GM12878 (cell line): Measurements from ENCODE around the gene RNU6-9. TPM values are rescaled to one million over a fixed set of nuclear protein-coding genes. Genes with fewer than 3 reads are reported as not detected.

ENCODE experiments used
- ATAC-seq: fragments of 200-7000 bp; cut with Tn5 transposase; 3 replicates; pipeline ENCODE4 v1.9.1; 2020; ENCODE audit warnings: mild to moderate bottlenecking, moderate library complexity
- BruUV-seq: library from RNA; stranded (reverse); fragments of 400-500 nt; replicated peaks from 2 replicates; lab custom pipeline; 2021; lab: Mats Ljungman, UMichigan
- CTCF ChIA-PET: fragments of 300-600 bp; sonication (Branson Sonifier 250); formaldehyde crosslinking; extraction: SDS; loops from one replicate; lab custom pipeline; 2021; ENCODE audit warnings: inconsistent platforms; lab: Yijun Ruan, JAX
- POLR2A ChIA-PET: fragments of 350-600 bp; formaldehyde crosslinking; extraction: SDS; loops from one replicate; lab custom pipeline; 2021; ENCODE audit warnings: inconsistent platforms; lab: Charles Lee
- RAD21 ChIA-PET: fragments of 300-600 bp; sonication (Branson Sonifier 250); formaldehyde crosslinking; loops from one replicate; lab custom pipeline; 2023; ENCODE audit warnings: antibody characterized with exemption; ENCODE audit not compliant: unreplicated experiment; lab: Charles Lee
- SMC1A ChIA-PET: fragments of 300-600 bp; sonication (Branson Sonifier 250); formaldehyde crosslinking; loops from one replicate; lab custom pipeline; 2023; ENCODE audit not compliant: unreplicated experiment, uncharacterized antibody; lab: Charles Lee
- DNase-seq: peaks from one replicate; pipeline ENCODE4 v3.0.0-alpha.2; 2011; ENCODE audit warnings: low read depth, low spot score
- FAIRE-seq: peaks from 3 replicates; lab custom pipeline; 2011; peaks lifted over from hg19 to GRCh38; lab: Jason Lieb, UNC
- H2AFZ ChIP-seq: 2 replicates; pipeline ENCODE4 v1.6.0; 2011; ENCODE audit warnings: low read depth, low read length, control low read depth; ENCODE audit not compliant: control insufficient read depth
- H3K27ac ChIP-seq: 2 replicates; pipeline ENCODE4 v1.5.1; 2011; ENCODE audit warnings: control low read depth; ENCODE audit not compliant: control insufficient read depth, insufficient read depth
- H3K27me3 ChIP-seq, 2 experiments: replicated peaks in 1 of 2; 2 replicates each; pipeline versions ENCODE4 v1.6.0 to v1.6.1; 2011; ENCODE audit warnings: low read length in 1 of 2; ENCODE audit not compliant: control insufficient read depth in 2 of 2, insufficient read depth in 2 of 2
- H3K36me3 ChIP-seq, 2 experiments: 2 replicates each; pipeline ENCODE4 v1.5.1; 2011; ENCODE audit warnings: low read length in 1 of 2; ENCODE audit not compliant: control insufficient read depth in 2 of 2, insufficient read depth in 2 of 2
- H3K4me1 ChIP-seq: 2 replicates; pipeline ENCODE4 v1.6.1; 2011; ENCODE audit warnings: mild to moderate bottlenecking, low read length, moderate library complexity, mixed read lengths; ENCODE audit not compliant: control insufficient read depth, insufficient read depth
- H3K4me2 ChIP-seq: 2 replicates; pipeline ENCODE4 v1.6.0; 2011; ENCODE audit warnings: control low read depth; ENCODE audit not compliant: control insufficient read depth, insufficient read depth
- H3K4me3 ChIP-seq: fragments of 200-600 bp; sonication (generic); 2 replicates; pipeline ENCODE4 v1.5.1; 2016
- H3K79me2 ChIP-seq: 2 replicates; pipeline ENCODE4 v1.6.0; 2011; ENCODE audit warnings: low read length; ENCODE audit not compliant: control insufficient read depth, insufficient read depth
- H3K9ac ChIP-seq: 2 replicates; pipeline ENCODE4 v1.8.0; 2011; ENCODE audit warnings: low read length, control low read depth, mixed read lengths; ENCODE audit not compliant: control insufficient read depth, insufficient read depth
- H3K9me3 ChIP-seq: replicated peaks from 3 replicates; pipeline ENCODE4 v1.5.1; 2011; ENCODE audit warnings: mild to moderate bottlenecking, low read length; ENCODE audit not compliant: control insufficient read depth, insufficient read depth
- H4K20me1 ChIP-seq: 2 replicates; pipeline ENCODE4 v1.6.0; 2011; ENCODE audit not compliant: control insufficient read depth, insufficient read depth
- ESRRA ChIP-seq: IDR thresholded peaks from 2 replicates; pipeline ENCODE4 v1.6.1; 2012; ENCODE audit warnings: mild to moderate bottlenecking, low read length, improper control_type of control experiment
- IKZF2 ChIP-seq, 2 experiments: fragments of 450-650 bp; IDR thresholded peaks; 2 replicates each; pipeline ENCODE4 v1.6.1; 2017; ENCODE audit warnings: mild to moderate bottlenecking in 2 of 2, moderate library complexity in 2 of 2
- KAT2A ChIP-seq: conservative IDR thresholded peaks from 2 replicates; pipeline ENCODE4 v1.6.1; 2011; ENCODE audit warnings: low read depth, low read length; ENCODE audit not compliant: control insufficient read depth
- MTA2 ChIP-seq: fragments of 450-650 bp; IDR thresholded peaks from 2 replicates; pipeline ENCODE4 v1.6.1; 2016; ENCODE audit warnings: low read depth, mild to moderate bottlenecking, moderate library complexity
- NBN ChIP-seq: fragments of 450-650 bp; IDR thresholded peaks from 2 replicates; pipeline ENCODE4 v1.6.1; 2016
- SIN3A ChIP-seq: IDR thresholded peaks from 2 replicates; pipeline ENCODE4 v1.6.1; 2012; ENCODE audit warnings: low read depth, low read length, improper control_type of control experiment
- SREBF2 ChIP-seq: IDR thresholded peaks from 2 replicates; pipeline ENCODE4 v1.6.1; 2012; ENCODE audit warnings: mild to moderate bottlenecking, low read length
- WRNIP1 ChIP-seq: IDR thresholded peaks from 2 replicates; pipeline ENCODE4 v1.6.1; 2011; ENCODE audit warnings: low read depth, low read length, improper control_type of control experiment, borderline replicate concordance
- ZBTB11 ChIP-seq: fragments of 450-650 bp; formaldehyde crosslinking; IDR thresholded peaks from 2 replicates; pipeline ENCODE4 v1.5.0; 2022; ENCODE audit warnings: mild to moderate bottlenecking, missing genetic modification characterization
- ZNF207 ChIP-seq: fragments of 450-650 bp; IDR thresholded peaks from 2 replicates; pipeline ENCODE4 v1.6.1; 2014; ENCODE audit warnings: antibody characterized with exemption, mild to moderate bottlenecking, borderline replicate concordance
- WGBS: methylation state at CpG from one replicate; pipeline ENCODE4 v1.1.6; 2016; ENCODE audit warnings: low lambda C conversion rate; ENCODE audit not compliant: insufficient replicate concordance, insufficient coverage; ENCODE audit errors: missing lambda C conversion rate; 5-methylcytosine and 5-hydroxymethylcytosine counted together
- in situ Hi-C: fragments of 300-500 bp; cut with MboI; formaldehyde crosslinking; loops from 9 replicates; pipeline ENCODE4 v1.14.3; 2018; ENCODE audit warnings: mixed read lengths
- intact Hi-C: fragments of 100-400 bp; cut with micrococcal nuclease; formaldehyde crosslinking; loops from one replicate; pipeline ENCODE4 v1.14.2; 2022; ENCODE audit not compliant: unreplicated experiment
- polyA plus RNA-seq, 11 experiments: library from polyadenylated mRNA; depleted of rRNA in 4 of 11; unstranded in 6 of 11; stranded (reverse) in 5 of 11; fragments of >200 nt; fragmentation: Nextera tagmentation in 4 of 11; fragmentation: Illumina TruSeq in 1 of 11; extraction: Ambion mirVana in 4 of 11; extraction: Trizol in 1 of 11; gene quantifications; 1 replicate in 1 of 11; 2 replicates in 10 of 11; pipeline versions ENCODE4 v1.2.1 to v1.2.3, GENCODE V29; 2011 to 2016; ENCODE audit warnings: inconsistent platforms in 2 of 11, missing spikeins in 2 of 11, low read depth in 1 of 11
- total RNA-seq, 4 experiments: library from RNA; depleted of rRNA in 3 of 4; stranded (reverse); fragments of >200 nt in 3 of 4; fragmentation: Illumina TruSeq in 1 of 4; extraction: Trizol in 1 of 4; gene quantifications; 2 replicates each; pipeline versions ENCODE4 v1.2.1 to v1.2.3, GENCODE V29; 2013 to 2021
- TF ChIP-seq, protein P1 (sequence below): IDR thresholded peaks from 2 replicates; pipeline ENCODE4 v1.6.1; 2011; ENCODE audit warnings: mild to moderate bottlenecking, low read depth, low read length, moderate library complexity; ENCODE audit not compliant: insufficient replicate concordance
- TF ChIP-seq, protein P2 (sequence below): fragments of 450-650 bp; IDR thresholded peaks from 2 replicates; pipeline ENCODE4 v1.6.1; 2016; ENCODE audit warnings: mild to moderate bottlenecking, moderate library complexity, borderline replicate concordance
- TF ChIP-seq, protein P3 (sequence below): IDR thresholded peaks from 2 replicates; pipeline ENCODE4 v1.6.1; 2012; ENCODE audit warnings: mild to moderate bottlenecking, low read depth, low read length

RNU6-9 gene
- total and polyA plus RNA-seq, 10 of the 15 experiments (the other 5 are each of a cell fraction or from before 2014, with no cell fraction given), result not detected

DNA sequence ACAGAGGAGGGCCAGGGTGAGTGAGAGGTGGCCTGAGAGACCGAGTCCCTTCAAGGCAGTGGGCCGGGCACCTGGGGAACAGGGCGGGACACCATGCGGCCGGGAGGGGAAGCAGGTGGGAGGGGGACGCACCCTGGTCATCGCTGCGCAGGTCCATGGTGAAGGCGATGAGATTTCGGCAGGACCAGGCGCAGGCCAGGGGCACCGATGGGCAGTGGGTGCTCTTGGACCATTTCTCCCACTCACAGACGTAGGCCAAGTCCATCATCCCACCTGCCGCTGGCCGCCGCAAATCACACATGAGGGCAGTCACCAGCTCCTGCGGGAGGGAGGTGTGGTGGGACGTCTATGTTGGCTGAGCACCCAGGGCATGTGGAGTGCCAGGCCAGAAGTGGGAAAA lies 2.5 kb upstream of the RNU6-9 start:
- WGBS, result 91% methylated on average over 18 of the region's 18 CpGs
- ChIA-PET CTCF (no interaction called here), POLR2A (no interaction called here), RAD21 (no interaction called here), SMC1A (interaction anchor here (0.6 kb wide), 1 partner anchor 321 kb away, joined by 3 read pairs; no protein-coding TSS in a partner anchor)
- Histone ChIP-seq H4K20me1 (no peaks in the 10 kb centered on the region), H3K36me3 (peaks cover 0 to 3% of the 10 kb centered on the region in 2 experiments; a peak in 3 of 4 replicates), H3K4me1 (no peaks in the 10 kb centered on the region), H2AFZ (no peak overlapping the region), H3K27me3 (no peaks in the 10 kb centered on the region), H3K27ac (no peak overlapping the region), H3K4me2 (peak overlapping the region; percentile 3; the same call in 1 of the 2 replicates), H3K9ac (no peak overlapping the region), H3K4me3 (no peak overlapping the region), H3K9me3 (no peaks in the 10 kb centered on the region), H3K79me2 (peaks cover 7% of the 10 kb centered on the region)
- in situ Hi-C loops, result no loop called here
- ATAC-seq (no peak), FAIRE-seq (no peak), DNase-seq (no peak)
- intact Hi-C loops, result no loop called here
- BruUV-seq, result no TSS peak
- TF ChIP-seq ZNF207 (no peak), ESRRA (no peak), NBN (no peak), SIN3A (no peak), KAT2A (no peak), WRNIP1 (no peak), MTA2 (no peak), ZBTB11 (CRISPR knock-in tag) (no peak), SREBF2 (no peak), IKZF2 (IDR thresholded peaks at IDR 0.05) (no peak)
- TF ChIP-seq, protein P1, sequence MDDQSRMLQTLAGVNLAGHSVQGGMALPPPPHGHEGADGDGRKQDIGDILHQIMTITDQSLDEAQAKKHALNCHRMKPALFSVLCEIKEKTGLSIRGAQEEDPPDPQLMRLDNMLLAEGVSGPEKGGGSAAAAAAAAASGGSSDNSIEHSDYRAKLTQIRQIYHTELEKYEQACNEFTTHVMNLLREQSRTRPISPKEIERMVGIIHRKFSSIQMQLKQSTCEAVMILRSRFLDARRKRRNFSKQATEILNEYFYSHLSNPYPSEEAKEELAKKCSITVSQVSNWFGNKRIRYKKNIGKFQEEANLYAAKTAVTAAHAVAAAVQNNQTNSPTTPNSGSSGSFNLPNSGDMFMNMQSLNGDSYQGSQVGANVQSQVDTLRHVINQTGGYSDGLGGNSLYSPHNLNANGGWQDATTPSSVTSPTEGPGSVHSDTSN, result no peak
- TF ChIP-seq, protein P2, sequence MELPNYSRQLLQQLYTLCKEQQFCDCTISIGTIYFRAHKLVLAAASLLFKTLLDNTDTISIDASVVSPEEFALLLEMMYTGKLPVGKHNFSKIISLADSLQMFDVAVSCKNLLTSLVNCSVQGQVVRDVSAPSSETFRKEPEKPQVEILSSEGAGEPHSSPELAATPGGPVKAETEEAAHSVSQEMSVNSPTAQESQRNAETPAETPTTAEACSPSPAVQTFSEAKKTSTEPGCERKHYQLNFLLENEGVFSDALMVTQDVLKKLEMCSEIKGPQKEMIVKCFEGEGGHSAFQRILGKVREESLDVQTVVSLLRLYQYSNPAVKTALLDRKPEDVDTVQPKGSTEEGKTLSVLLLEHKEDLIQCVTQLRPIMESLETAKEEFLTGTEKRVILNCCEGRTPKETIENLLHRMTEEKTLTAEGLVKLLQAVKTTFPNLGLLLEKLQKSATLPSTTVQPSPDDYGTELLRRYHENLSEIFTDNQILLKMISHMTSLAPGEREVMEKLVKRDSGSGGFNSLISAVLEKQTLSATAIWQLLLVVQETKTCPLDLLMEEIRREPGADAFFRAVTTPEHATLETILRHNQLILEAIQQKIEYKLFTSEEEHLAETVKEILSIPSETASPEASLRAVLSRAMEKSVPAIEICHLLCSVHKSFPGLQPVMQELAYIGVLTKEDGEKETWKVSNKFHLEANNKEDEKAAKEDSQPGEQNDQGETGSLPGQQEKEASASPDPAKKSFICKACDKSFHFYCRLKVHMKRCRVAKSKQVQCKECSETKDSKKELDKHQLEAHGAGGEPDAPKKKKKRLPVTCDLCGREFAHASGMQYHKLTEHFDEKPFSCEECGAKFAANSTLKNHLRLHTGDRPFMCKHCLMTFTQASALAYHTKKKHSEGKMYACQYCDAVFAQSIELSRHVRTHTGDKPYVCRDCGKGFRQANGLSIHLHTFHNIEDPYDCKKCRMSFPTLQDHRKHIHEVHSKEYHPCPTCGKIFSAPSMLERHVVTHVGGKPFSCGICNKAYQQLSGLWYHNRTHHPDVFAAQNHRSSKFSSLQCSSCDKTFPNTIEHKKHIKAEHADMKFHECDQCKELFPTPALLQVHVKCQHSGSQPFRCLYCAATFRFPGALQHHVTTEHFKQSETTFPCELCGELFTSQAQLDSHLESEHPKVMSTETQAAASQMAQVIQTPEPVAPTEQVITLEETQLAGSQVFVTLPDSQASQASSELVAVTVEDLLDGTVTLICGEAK, result no peak
- TF ChIP-seq, protein P3, sequence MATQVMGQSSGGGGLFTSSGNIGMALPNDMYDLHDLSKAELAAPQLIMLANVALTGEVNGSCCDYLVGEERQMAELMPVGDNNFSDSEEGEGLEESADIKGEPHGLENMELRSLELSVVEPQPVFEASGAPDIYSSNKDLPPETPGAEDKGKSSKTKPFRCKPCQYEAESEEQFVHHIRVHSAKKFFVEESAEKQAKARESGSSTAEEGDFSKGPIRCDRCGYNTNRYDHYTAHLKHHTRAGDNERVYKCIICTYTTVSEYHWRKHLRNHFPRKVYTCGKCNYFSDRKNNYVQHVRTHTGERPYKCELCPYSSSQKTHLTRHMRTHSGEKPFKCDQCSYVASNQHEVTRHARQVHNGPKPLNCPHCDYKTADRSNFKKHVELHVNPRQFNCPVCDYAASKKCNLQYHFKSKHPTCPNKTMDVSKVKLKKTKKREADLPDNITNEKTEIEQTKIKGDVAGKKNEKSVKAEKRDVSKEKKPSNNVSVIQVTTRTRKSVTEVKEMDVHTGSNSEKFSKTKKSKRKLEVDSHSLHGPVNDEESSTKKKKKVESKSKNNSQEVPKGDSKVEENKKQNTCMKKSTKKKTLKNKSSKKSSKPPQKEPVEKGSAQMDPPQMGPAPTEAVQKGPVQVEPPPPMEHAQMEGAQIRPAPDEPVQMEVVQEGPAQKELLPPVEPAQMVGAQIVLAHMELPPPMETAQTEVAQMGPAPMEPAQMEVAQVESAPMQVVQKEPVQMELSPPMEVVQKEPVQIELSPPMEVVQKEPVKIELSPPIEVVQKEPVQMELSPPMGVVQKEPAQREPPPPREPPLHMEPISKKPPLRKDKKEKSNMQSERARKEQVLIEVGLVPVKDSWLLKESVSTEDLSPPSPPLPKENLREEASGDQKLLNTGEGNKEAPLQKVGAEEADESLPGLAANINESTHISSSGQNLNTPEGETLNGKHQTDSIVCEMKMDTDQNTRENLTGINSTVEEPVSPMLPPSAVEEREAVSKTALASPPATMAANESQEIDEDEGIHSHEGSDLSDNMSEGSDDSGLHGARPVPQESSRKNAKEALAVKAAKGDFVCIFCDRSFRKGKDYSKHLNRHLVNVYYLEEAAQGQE, result no peak
